CD8-positive, alpha-beta memory T cell (primary cell): Measurements from ENCODE around the gene CYP46A1. TPM values are rescaled to one million over a fixed set of nuclear protein-coding genes. Genes with fewer than 3 reads are reported as not detected.
A peak's percentile ranks its signal among the peaks of the same experiment; 100 is the strongest.

Experiments used
- CTCF ChIA-PET: fragments of 350-600 bp; sonication (Branson Sonifier 250); formaldehyde crosslinking; loops from one replicate; lab custom pipeline; 2021; ENCODE audit warnings: antibody characterized with exemption; lab: Charles Lee
- POLR2A ChIA-PET: fragments of 350-600 bp; sonication (Branson Sonifier 250); formaldehyde crosslinking; loops from one replicate; lab custom pipeline; 2021; ENCODE audit warnings: antibody characterized with exemption; lab: Charles Lee
- DNase-seq, 5 donors: peaks; one replicate each; pipeline versions ENCODE4 v3.0.0 to v3.0.0-alpha.2; 2020 to 2022; ENCODE audit warnings: mixed read lengths in 1 of 5
- H3K27ac ChIP-seq: one replicate; pipeline ENCODE4 v1.7.0; 2013; ENCODE audit warnings: low read depth, mild to moderate bottlenecking, low read length, moderate library complexity
- H3K27me3 ChIP-seq: 2 replicates; pipeline ENCODE4 v1.7.0; 2013; ENCODE audit warnings: low read length, mild to moderate bottlenecking; ENCODE audit not compliant: insufficient read depth, poor library complexity, severe bottlenecking
- H3K36me3 ChIP-seq: 2 replicates; pipeline ENCODE4 v1.7.0; 2013; ENCODE audit warnings: mild to moderate bottlenecking, low read length, moderate library complexity; ENCODE audit not compliant: insufficient read depth
- H3K4me1 ChIP-seq: 2 replicates; pipeline ENCODE4 v1.7.0; 2013; ENCODE audit warnings: mild to moderate bottlenecking, low read length, moderate library complexity; ENCODE audit not compliant: insufficient read depth
- H3K4me3 ChIP-seq: 2 replicates; pipeline ENCODE4 v1.7.0; 2013; ENCODE audit warnings: mild to moderate bottlenecking, low read length
- H3K9me3 ChIP-seq: 2 replicates; pipeline ENCODE4 v1.7.0; 2013; ENCODE audit warnings: mild to moderate bottlenecking, low read length
- H3K27ac Mint-ChIP-seq, 8 donors: one replicate each; pipeline ENCODE4 v1.8.0; 2020 to 2021; ENCODE audit warnings: mixed read lengths in 8 of 8, mild to moderate bottlenecking in 6 of 8, inconsistent platforms in 3 of 8, moderate library complexity in 3 of 8
- H3K27me3 Mint-ChIP-seq, 2 donors: one replicate each; pipeline ENCODE4 v1.8.0; 2020 to 2021; ENCODE audit warnings: mixed read lengths in 2 of 2, mild to moderate bottlenecking in 1 of 2, moderate library complexity in 1 of 2
- H3K36me3 Mint-ChIP-seq, 3 donors: one replicate each; pipeline ENCODE4 v1.8.0; 2020 to 2021; ENCODE audit warnings: mixed read lengths in 3 of 3, inconsistent platforms in 1 of 3, mild to moderate bottlenecking in 1 of 3
- H3K4me1 Mint-ChIP-seq, 3 donors: one replicate each; pipeline ENCODE4 v1.8.0; 2020 to 2021; ENCODE audit warnings: mixed read lengths in 3 of 3, inconsistent platforms in 1 of 3, mild to moderate bottlenecking in 1 of 3
- H3K4me3 Mint-ChIP-seq, 7 donors: one replicate each; pipeline ENCODE4 v1.8.0; 2020 to 2021; ENCODE audit warnings: mixed read lengths in 7 of 7, mild to moderate bottlenecking in 6 of 7, moderate library complexity in 4 of 7, inconsistent platforms in 2 of 7
- H3K9me3 Mint-ChIP-seq, 5 donors: one replicate each; pipeline ENCODE4 v1.8.0; 2020 to 2022; ENCODE audit warnings: mixed read lengths in 5 of 5, mild to moderate bottlenecking in 3 of 5, moderate library complexity in 2 of 5, inconsistent platforms in 1 of 5
- polyA plus RNA-seq: library from polyadenylated mRNA; unstranded; fragments of 300-500 nt; fragmentation: Illumina TruSeq; gene quantifications from one replicate; pipeline ENCODE4 v1.2.3, GENCODE V29; 2021
- total RNA-seq, 2 experiments: library from RNA; stranded (reverse); gene quantifications; one replicate each; pipeline ENCODE4 v1.2.3, GENCODE V29; 2021

Gene CYP46A1
- total and polyA plus RNA-seq, 3 experiments from 2014 or later = 0.07 to 0.20 TPM; not detected in 1

GRCh38 chr14:99747167-99747566, 63.1 kb downstream of the CYP46A1 start:
- Histone ChIP-seq H3K4me1 (no peaks in the 10 kb centered on the region), H3K36me3 (no peaks in the 10 kb centered on the region), H3K27me3 (peaks cover 8% of the 10 kb centered on the region), H3K9me3 (no peaks in the 10 kb centered on the region), H3K27ac (no peak overlapping the region), H3K4me3 (no peak overlapping the region)
- Mint-ChIP-seq H3K27me3 (peaks cover 24 to 50% of the 10 kb centered on the region in 2 donors), H3K27ac (no peak overlapping the region), H3K36me3 (no peaks in the 10 kb centered on the region), H3K9me3 (no peaks in the 10 kb centered on the region), H3K4me1 (peaks cover 9 to 14% (median 13%) of the 10 kb centered on the region in 3 donors), H3K4me3 (no peak overlapping the region)
- DNase-seq = no peak
- ChIA-PET POLR2A (no interaction called here), CTCF (no interaction called here)

GRCh38 chr14:99747582-99748330, 63.7 kb downstream of the CYP46A1 start:
- H3K27me3 ChIP-seq = peaks cover 8% of the 10 kb centered on the region
- POLR2A ChIA-PET = no interaction called here
- Mint-ChIP-seq H3K27me3 (peaks cover 29 to 50% of the 10 kb centered on the region in 2 donors), H3K36me3 (no peaks in the 10 kb centered on the region), H3K4me1 (peaks cover 12 to 20% (median 17%) of the 10 kb centered on the region in 3 donors), H3K27ac (no peak overlapping the region), H3K4me3 (no peak overlapping the region), H3K9me3 (no peaks in the 10 kb centered on the region)
- DNase-seq = no peak
- no peaks in the 10 kb centered on the region for H3K4me1 ChIP-seq
- no peaks in the 10 kb centered on the region for H3K9me3 ChIP-seq
- H3K4me3 ChIP-seq = no peak overlapping the region
- no peak overlapping the region for H3K27ac ChIP-seq
- H3K36me3 ChIP-seq = no peaks in the 10 kb centered on the region
- CTCF ChIA-PET = no interaction called here

GRCh38 chr14:99748529-99748928, 64.4 kb downstream of the CYP46A1 start:
- Mint-ChIP-seq H3K27ac (peak overlapping the region in 1 of 8 donors; percentile 67), H3K36me3 (no peaks in the 10 kb centered on the region), H3K9me3 (no peaks in the 10 kb centered on the region), H3K27me3 (peaks cover 34 to 55% of the 10 kb centered on the region in 2 donors), H3K4me3 (no peak overlapping the region), H3K4me1 (peaks cover 15 to 25% (median 18%) of the 10 kb centered on the region in 3 donors)
- peaks cover 10% of the 10 kb centered on the region for H3K27me3 ChIP-seq
- no peaks in the 10 kb centered on the region for H3K9me3 ChIP-seq
- CTCF ChIA-PET = no interaction called here
- no peaks in the 10 kb centered on the region for H3K36me3 ChIP-seq
- H3K4me1 ChIP-seq = no peaks in the 10 kb centered on the region
- H3K4me3 ChIP-seq = no peak overlapping the region
- POLR2A ChIA-PET = no interaction called here
- no peak overlapping the region for H3K27ac ChIP-seq
- no peak for DNase-seq

- Histone ChIP-seq H3K4me3 (no peak overlapping the region), H3K27ac (no peak overlapping the region), H3K36me3 (no peaks in the 10 kb centered on the region), H3K27me3 (peaks cover 16% of the 10 kb centered on the region), H3K9me3 (no peaks in the 10 kb centered on the region), H3K4me1 (no peaks in the 10 kb centered on the region)
- Mint-ChIP-seq H3K4me1 (peaks cover 16 to 27% (median 18%) of the 10 kb centered on the region in 3 donors), H3K9me3 (no peaks in the 10 kb centered on the region), H3K4me3 (no peak overlapping the region), H3K27me3 (peaks cover 36 to 60% of the 10 kb centered on the region in 2 donors), H3K27ac (peak overlapping the region in 1 of 8 donors; percentile 63), H3K36me3 (no peaks in the 10 kb centered on the region)
- ChIA-PET CTCF (interaction anchor here (0.8 kb wide), 1 partner anchor 13 kb away, joined by 3 read pairs; no protein-coding TSS in a partner anchor), POLR2A (no interaction called here)
- DNase-seq = no peak
Measured at GRCh38 chr14:99749142-99749541, 65.0 kb downstream of the CYP46A1 start.

GRCh38 chr14:99749763-99750715, 65.9 kb downstream of the CYP46A1 start:
- H3K27ac Mint-ChIP-seq = no peak overlapping the region
- no peak overlapping the region for H3K4me3 Mint-ChIP-seq
- CTCF ChIA-PET = interaction anchor here (0.8 kb wide), 1 partner anchor 14 kb away, joined by 3 read pairs; no protein-coding TSS in a partner anchor

GRCh38 chr14:99750746-99751450, 66.8 kb downstream of the CYP46A1 start:
- no peaks in the 10 kb centered on the region for H3K9me3 Mint-ChIP-seq
- ChIA-PET CTCF (no interaction called here), POLR2A (no interaction called here)
- DNase-seq = no peak
- H3K36me3 Mint-ChIP-seq = no peaks in the 10 kb centered on the region
- no peak overlapping the region for H3K27ac ChIP-seq
- no peaks in the 10 kb centered on the region for H3K4me1 ChIP-seq
- no peak overlapping the region for H3K27ac Mint-ChIP-seq
- no peak overlapping the region for H3K4me3 Mint-ChIP-seq
- no peak overlapping the region for H3K4me3 ChIP-seq
- H3K4me1 Mint-ChIP-seq = peaks cover 16 to 26% (median 17%) of the 10 kb centered on the region in 3 donors
- peaks cover 16% of the 10 kb centered on the region for H3K27me3 ChIP-seq
- peaks cover 36 to 63% of the 10 kb centered on the region in 2 donors for H3K27me3 Mint-ChIP-seq
- H3K36me3 ChIP-seq = no peaks in the 10 kb centered on the region
- H3K9me3 ChIP-seq = no peaks in the 10 kb centered on the region

More at GRCh38 chr14:99749763-99750715, 65.9 kb downstream of the CYP46A1 start:
- DNase-seq = no peak
- Histone ChIP-seq H3K27me3 (peaks cover 16% of the 10 kb centered on the region), H3K9me3 (no peaks in the 10 kb centered on the region), H3K4me1 (no peaks in the 10 kb centered on the region), H3K4me3 (no peak overlapping the region), H3K36me3 (no peaks in the 10 kb centered on the region), H3K27ac (no peak overlapping the region)
- Mint-ChIP-seq H3K9me3 (no peaks in the 10 kb centered on the region), H3K4me1 (peaks cover 16 to 27% (median 18%) of the 10 kb centered on the region in 3 donors), H3K36me3 (no peaks in the 10 kb centered on the region), H3K27me3 (peaks cover 34 to 65% of the 10 kb centered on the region in 2 donors)
- POLR2A ChIA-PET = no interaction called here

GRCh38 chr14:99751539-99752485, 67.7 kb downstream of the CYP46A1 start:
- H3K27me3 ChIP-seq = peaks cover 16% of the 10 kb centered on the region
- H3K9me3 ChIP-seq = no peaks in the 10 kb centered on the region
- H3K27me3 Mint-ChIP-seq = peaks cover 42 to 69% of the 10 kb centered on the region in 2 donors
- H3K27ac ChIP-seq = no peak overlapping the region
- H3K4me1 ChIP-seq = no peaks in the 10 kb centered on the region
- H3K36me3 ChIP-seq = no peaks in the 10 kb centered on the region
- H3K36me3 Mint-ChIP-seq = no peaks in the 10 kb centered on the region
- H3K4me1 Mint-ChIP-seq = peaks cover 12 to 21% (median 15%) of the 10 kb centered on the region in 3 donors
- CTCF ChIA-PET = no interaction called here
- H3K27ac Mint-ChIP-seq = peak overlapping the region in 1 of 8 donors; percentile 3
- H3K4me3 ChIP-seq = no peak overlapping the region
- DNase-seq = no peak
- POLR2A ChIA-PET = no interaction called here
- peak overlapping the region in 1 of 7 donors; percentile 13 for H3K4me3 Mint-ChIP-seq
- H3K9me3 Mint-ChIP-seq = no peaks in the 10 kb centered on the region
